Peyer's patch (tissue), 4 donors: ENCODE data around the gene RAB31. TPM values are rescaled to one million over a fixed set of nuclear protein-coding genes. Genes with fewer than 3 reads are reported as not detected.

ENCODE experiments used
- DNase-seq, 3 donors: peaks; one replicate each; pipeline ENCODE4 v3.0.0-alpha.2; 2017 to 2019
- H3K27ac ChIP-seq, 4 donors: fragments of 200-600 bp; sonication (generic); one replicate each; pipeline ENCODE4 v1.5.1; 2016 to 2019
- H3K27me3 ChIP-seq, 2 donors: fragments of 200-600 bp; sonication (generic); one replicate each; pipeline ENCODE4 v1.5.1; 2019
- H3K36me3 ChIP-seq, 3 donors: fragments of 200-600 bp; sonication (generic); one replicate each; pipeline ENCODE4 v1.5.1; 2016 to 2019
- H3K4me1 ChIP-seq, 4 donors: fragments of 200-600 bp; sonication (generic); one replicate each; pipeline ENCODE4 v1.5.1; 2016 to 2019
- H3K4me3 ChIP-seq, 4 donors: fragments of 200-600 bp; sonication (generic); 1 replicate in 3 of 4; 2 replicates in 1 of 4; pipeline ENCODE4 v1.5.1; 2016 to 2019; ENCODE audit warnings: mild to moderate bottlenecking in 1 of 4
- H3K9me3 ChIP-seq, 4 donors: fragments of 200-600 bp; sonication (generic); one replicate each; pipeline ENCODE4 v1.5.1; 2016 to 2019; ENCODE audit warnings: mild to moderate bottlenecking in 1 of 4
- CTCF ChIP-seq, 6 experiments: fragments of 450-650 bp in 4 of 6; fragments of 200-600 bp in 2 of 6; sonication (generic) in 1 of 6; IDR thresholded peaks; one replicate each; pipeline ENCODE4 v1.5.1; 2017 to 2019; ENCODE audit warnings: antibody characterized with exemption in 6 of 6, mild to moderate bottlenecking in 3 of 6, moderate library complexity in 1 of 6
- POLR2A ChIP-seq, 2 donors: fragments of 450-650 bp; IDR thresholded peaks; one replicate each; pipeline ENCODE4 v1.5.1; 2017; ENCODE audit warnings: antibody characterized with exemption in 2 of 2, mild to moderate bottlenecking in 2 of 2, moderate library complexity in 2 of 2
- total RNA-seq, 4 donors: library from RNA; depleted of rRNA; stranded (reverse); fragments of >200 nt; gene quantifications; one replicate each; pipeline ENCODE4 v1.1.0, GENCODE V29; 2016

RAB31 gene
- total RNA-seq, 4 donors from 2014 or later, result 6.2 to 66.8 (median 17.7) TPM

- no peaks in the 10 kb centered on the region for H3K36me3 ChIP-seq
- H3K27ac ChIP-seq, result no peak overlapping the region
- no peaks in the 10 kb centered on the region for H3K9me3 ChIP-seq
- no peak overlapping the region for H3K4me3 ChIP-seq
- H3K4me1 ChIP-seq, result no peaks in the 10 kb centered on the region
- no peak for DNase-seq
- no peaks in the 10 kb centered on the region for H3K27me3 ChIP-seq
- TF ChIP-seq CTCF (IDR thresholded peaks at IDR 0.05), result no peak
- no peak for TF ChIP-seq POLR2A (IDR thresholded peaks at IDR 0.05)
Observed at GRCh38 chr18:9758624-9759075, 50.5 kb downstream of the RAB31 start.

GRCh38 chr18:9760641-9761040, 52.5 kb downstream of the RAB31 start:
- Histone ChIP-seq H3K36me3 (no peaks in the 10 kb centered on the region), H3K4me3 (no peak overlapping the region), H3K27ac (no peak overlapping the region), H3K9me3 (no peaks in the 10 kb centered on the region), H3K27me3 (no peaks in the 10 kb centered on the region), H3K4me1 (no peaks in the 10 kb centered on the region)
- no peak for DNase-seq
- no peak for TF ChIP-seq POLR2A (IDR thresholded peaks at IDR 0.05)
- no peak for TF ChIP-seq CTCF (IDR thresholded peaks at IDR 0.05)

- H3K27me3 ChIP-seq, result no peaks in the 10 kb centered on the region
- no peak overlapping the region for H3K27ac ChIP-seq
- no peak overlapping the region for H3K4me3 ChIP-seq
- DNase-seq, result no peak
- no peaks in the 10 kb centered on the region for H3K4me1 ChIP-seq
- no peaks in the 10 kb centered on the region for H3K9me3 ChIP-seq
- H3K36me3 ChIP-seq, result no peaks in the 10 kb centered on the region
- TF ChIP-seq POLR2A (IDR thresholded peaks at IDR 0.05), result no peak
- no peak for TF ChIP-seq CTCF (IDR thresholded peaks at IDR 0.05)
Observed at GRCh38 chr18:9762526-9762925, 54.4 kb downstream of the RAB31 start.

GRCh38 chr18:9763157-9763556, 55.1 kb downstream of the RAB31 start:
- no peak for DNase-seq
- Histone ChIP-seq H3K27ac (no peak overlapping the region), H3K27me3 (no peaks in the 10 kb centered on the region), H3K4me1 (no peaks in the 10 kb centered on the region), H3K4me3 (no peak overlapping the region), H3K36me3 (no peaks in the 10 kb centered on the region), H3K9me3 (no peaks in the 10 kb centered on the region)
- no peak for TF ChIP-seq CTCF (IDR thresholded peaks at IDR 0.05)

- DNase-seq, result no peak
- H3K4me1 ChIP-seq, result no peaks in the 10 kb centered on the region
- H3K27ac ChIP-seq, result no peak overlapping the region
- TF ChIP-seq POLR2A (IDR thresholded peaks at IDR 0.05), result no peak
- no peak for TF ChIP-seq CTCF (IDR thresholded peaks at IDR 0.05)
- no peaks in the 10 kb centered on the region for H3K9me3 ChIP-seq
- H3K27me3 ChIP-seq, result no peaks in the 10 kb centered on the region
- H3K36me3 ChIP-seq, result no peaks in the 10 kb centered on the region
- no peak overlapping the region for H3K4me3 ChIP-seq
Observed at GRCh38 chr18:9764011-9764481, 55.9 kb downstream of the RAB31 start.

GRCh38 chr18:9765501-9765900, 57.4 kb downstream of the RAB31 start:
- H3K4me1 ChIP-seq, result no peaks in the 10 kb centered on the region
- H3K36me3 ChIP-seq, result no peaks in the 10 kb centered on the region
- no peak overlapping the region for H3K27ac ChIP-seq
- H3K9me3 ChIP-seq, result no peaks in the 10 kb centered on the region
- no peaks in the 10 kb centered on the region for H3K27me3 ChIP-seq
- no peak for TF ChIP-seq CTCF (IDR thresholded peaks at IDR 0.05)
- no peak for TF ChIP-seq POLR2A (IDR thresholded peaks at IDR 0.05)
- no peak overlapping the region for H3K4me3 ChIP-seq
- no peak for DNase-seq
